Ascending aorta (tissue), 2 donors: ENCODE data around the gene PSMD7. TPM values are rescaled to one million over a fixed set of nuclear protein-coding genes. Genes with fewer than 3 reads are reported as not detected.

ENCODE experiments used
- DNase-seq, 2 donors: peaks; one replicate each; pipeline ENCODE4 v3.0.0-alpha.2; 2019; ENCODE audit warnings: low spot score in 2 of 2
- H3K27ac ChIP-seq, 2 donors: fragments of 200-600 bp; sonication (generic); one replicate each; pipeline ENCODE4 v1.5.1; 2016 to 2017; ENCODE audit warnings: mild to moderate bottlenecking in 1 of 2
- H3K27me3 ChIP-seq: fragments of 200-600 bp; sonication (generic); one replicate; pipeline ENCODE4 v1.5.1; 2017
- H3K36me3 ChIP-seq, 2 donors: fragments of 200-600 bp; sonication (generic); one replicate each; pipeline ENCODE4 v1.5.1; 2016
- H3K4me1 ChIP-seq, 2 donors: fragments of 200-600 bp; sonication (generic); one replicate each; pipeline ENCODE4 v1.5.1; 2016 to 2017; ENCODE audit warnings: mild to moderate bottlenecking in 1 of 2
- H3K4me3 ChIP-seq, 2 donors: fragments of 200-600 bp; sonication (generic); one replicate each; pipeline ENCODE4 v1.5.1; 2016 to 2017; ENCODE audit warnings: mild to moderate bottlenecking in 1 of 2
- H3K9me3 ChIP-seq, 2 donors: fragments of 200-600 bp; sonication (generic); one replicate each; pipeline ENCODE4 v1.5.1; 2016
- CTCF ChIP-seq, 3 experiments: fragments of 200-600 bp in 2 of 3; fragments of 450-650 bp in 1 of 3; sonication (generic) in 2 of 3; IDR thresholded peaks; one replicate each; pipeline ENCODE4 v1.5.1; 2016 to 2019; ENCODE audit warnings: antibody characterized with exemption in 3 of 3, mild to moderate bottlenecking in 1 of 3, moderate library complexity in 1 of 3
- intact Hi-C: fragments of 100-400 bp; cut with DNase I; formaldehyde crosslinking; loops from one replicate; pipeline ENCODE4 v1.15.1; 2023
- total RNA-seq: library from RNA; depleted of rRNA; stranded (reverse); fragments of >200 nt; gene quantifications from one replicate; pipeline ENCODE4 v1.1.0, GENCODE V29; 2016

The PSMD7 gene
- total RNA-seq, 1 donor from 2014 or later, result 60.3 TPM

- intact Hi-C loops, result loop anchor here (1.0 to 5.0 kb wide), 3 partner anchors 71 to 525 kb away; partner anchors contain the start of gene GLG1
- no peak for DNase-seq
- peaks cover 3 to 18% of the 10 kb centered on the region in 2 donors for H3K4me1 ChIP-seq
- H3K4me3 ChIP-seq, result peak overlapping the region; percentile 75 to 98
- peak overlapping the region; percentile 89 to 95 for H3K27ac ChIP-seq
- H3K9me3 ChIP-seq, result peaks cover 0 to 10% of the 10 kb centered on the region in 2 donors
- no peaks in the 10 kb centered on the region for H3K27me3 ChIP-seq
- H3K36me3 ChIP-seq, result peaks cover 15 to 18% of the 10 kb centered on the region in 2 donors
- no peak for TF ChIP-seq CTCF (IDR thresholded peaks at IDR 0.05)
These were observed 546 bp upstream of the PSMD7 start for GRCh38 chr16:74296104-74296431.

DNA sequence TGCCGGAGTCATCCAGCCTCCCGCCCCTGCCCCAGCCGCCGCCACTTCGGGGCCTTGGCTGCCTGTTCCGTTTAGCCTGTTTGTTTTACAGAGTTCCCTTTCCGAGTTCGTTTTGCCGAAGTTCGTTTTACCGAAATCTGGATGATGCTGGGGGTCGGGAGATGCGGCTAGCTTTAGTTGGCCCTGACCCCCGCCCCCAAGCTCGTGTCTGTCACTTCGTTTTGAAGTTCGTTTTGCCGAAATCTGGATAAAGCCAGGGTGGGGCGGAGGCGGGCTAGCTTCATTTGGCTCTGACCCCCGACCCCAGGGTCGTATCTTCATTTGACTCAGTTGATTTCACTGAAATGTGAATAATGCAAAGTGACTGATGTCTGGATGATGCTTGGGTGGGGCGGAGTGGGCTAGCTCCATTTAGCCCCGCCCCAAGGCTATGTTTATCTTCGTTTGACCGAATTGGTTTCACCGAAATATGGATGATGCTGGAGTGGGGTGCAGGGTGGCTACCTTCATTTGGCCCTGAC lies 591 bp downstream of the PSMD7 start:
- Histone ChIP-seq H3K9me3 (no peaks in the 10 kb centered on the region), H3K27me3 (no peaks in the 10 kb centered on the region), H3K36me3 (peaks cover 26 to 29% of the 10 kb centered on the region in 2 donors), H3K4me1 (peaks cover 3 to 18% of the 10 kb centered on the region in 2 donors), H3K4me3 (peak overlapping the region; percentile 75 to 98), H3K27ac (peak overlapping the region; percentile 89 to 95)
- TF ChIP-seq CTCF (IDR thresholded peaks at IDR 0.05), result no peak
- intact Hi-C loops, result loop anchor here (2.0 to 5.0 kb wide), 2 partner anchors 310 to 526 kb away; partner anchors contain the start of gene GLG1
- peak in 1 of 2 donors; percentile 66 for DNase-seq

- no peaks in the 10 kb centered on the region for H3K27me3 ChIP-seq
- no peaks in the 10 kb centered on the region for H3K9me3 ChIP-seq
- intact Hi-C loops, result loop anchor here (5.0 kb wide), 1 partner anchor 309 kb away; the partner anchor contains the start of gene GLG1
- TF ChIP-seq CTCF (IDR thresholded peaks at IDR 0.05), result no peak
- H3K27ac ChIP-seq, result peak overlapping the region in 1 of 2 donors; percentile 95
- H3K36me3 ChIP-seq, result peaks cover 35 to 38% of the 10 kb centered on the region in 2 donors
- peak overlapping the region; percentile 75 to 98 for H3K4me3 ChIP-seq
- no peak for DNase-seq
- H3K4me1 ChIP-seq, result peaks cover 3 to 18% of the 10 kb centered on the region in 2 donors
These were observed 1.5 kb downstream of the PSMD7 start for GRCh38 chr16:74298104-74298503.

- intact Hi-C loops, result no loop called here
- Histone ChIP-seq H3K4me3 (no peak overlapping the region), H3K9me3 (no peaks in the 10 kb centered on the region), H3K4me1 (peaks cover 3 to 12% of the 10 kb centered on the region in 2 donors), H3K27me3 (no peaks in the 10 kb centered on the region), H3K36me3 (peaks cover 68 to 81% of the 10 kb centered on the region in 2 donors), H3K27ac (no peak overlapping the region)
- TF ChIP-seq CTCF (IDR thresholded peaks at IDR 0.05), result no peak
- DNase-seq, result no peak
These were observed 5.7 kb downstream of the PSMD7 start for GRCh38 chr16:74302341-74302740.

- H3K27ac ChIP-seq, result no peak overlapping the region
- H3K4me1 ChIP-seq, result no peaks in the 10 kb centered on the region
- TF ChIP-seq CTCF (IDR thresholded peaks at IDR 0.05), result peak in 1 of 3 experiments; percentile 14
- H3K36me3 ChIP-seq, result peaks cover 66 to 85% of the 10 kb centered on the region in 2 donors
- H3K27me3 ChIP-seq, result no peaks in the 10 kb centered on the region
- DNase-seq, result no peak
- intact Hi-C loops, result no loop called here
- H3K4me3 ChIP-seq, result no peak overlapping the region
- no peaks in the 10 kb centered on the region for H3K9me3 ChIP-seq
These were observed 7.7 kb downstream of the PSMD7 start for GRCh38 chr16:74304164-74304834.
